CD4-positive, alpha-beta T cell treated with Interleukin-10 for 1 hour (primary cell): Measurements from ENCODE around the gene LARGE2.

Experiments
- DNase-seq: peaks from one replicate; pipeline ENCODE4 v3.0.0-alpha.2; 2020

Gene LARGE2

GRCh38 chr11:45968901-45969300 lies 46.4 kb downstream of the LARGE2 start:
- DNase-seq = no peak

DNA sequence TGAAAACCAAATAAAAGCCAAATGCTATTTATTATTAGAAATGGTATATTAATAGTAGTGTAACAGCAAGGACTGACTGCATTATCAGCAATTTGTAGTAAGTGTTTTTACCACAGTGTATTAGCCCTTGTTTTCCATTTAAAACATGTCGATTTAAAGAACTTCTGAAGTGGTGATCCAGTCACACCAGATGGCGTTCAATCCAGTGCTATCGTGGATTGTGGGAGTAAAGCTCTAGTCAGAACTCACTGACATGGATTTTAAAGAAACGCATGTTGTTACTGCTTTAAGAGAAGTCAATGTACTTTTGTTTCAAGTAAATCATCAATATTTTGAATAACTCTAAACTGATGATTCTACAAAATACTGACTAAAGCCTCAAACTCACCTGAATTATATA lies 51.1 kb downstream of the LARGE2 start:
- no peak for DNase-seq

DNA sequence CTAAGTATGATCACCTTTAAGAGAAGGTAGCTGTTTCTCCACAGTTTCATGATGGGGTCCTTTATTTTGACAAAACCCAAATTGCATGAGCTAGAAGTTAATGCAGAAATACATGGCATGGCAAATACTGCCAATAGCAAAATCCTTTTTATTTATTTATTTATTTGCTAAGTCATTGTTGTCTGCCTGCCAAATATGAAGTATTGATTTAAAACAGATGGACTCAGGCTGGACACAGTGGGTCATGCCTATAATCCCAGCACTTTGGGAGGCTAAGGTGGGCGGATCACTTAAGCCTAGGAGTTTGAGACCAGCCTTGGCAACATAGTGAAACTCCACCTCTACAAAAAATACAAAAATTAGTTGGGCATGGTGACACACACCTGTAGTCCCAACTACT lies 52.4 kb downstream of the LARGE2 start:
- DNase-seq = no peak
